Right renal pelvis (tissue), 4 donors: Measurements from ENCODE around the gene SLX9. TPM values are rescaled to one million over a fixed set of nuclear protein-coding genes. Genes with fewer than 3 reads are reported as not detected.

Source experiments
- DNase-seq, 4 donors: peaks; one replicate each; pipeline ENCODE4 v3.0.0-alpha.2; 2013; ENCODE audit warnings: low read depth in 4 of 4, low spot score in 3 of 4, missing footprints in 1 of 4
- polyA plus RNA-seq, 4 donors: library from polyadenylated mRNA; unstranded; fragments of 120-200 nt; gene quantifications; one replicate each; pipeline ENCODE4 v1.2.1, GENCODE V29; 2013; ENCODE audit not compliant: insufficient read length in 4 of 4

SLX9 gene
- polyA plus RNA-seq, 4 donors: 13.4 to 27.2 (median 15.0) TPM

- DNase-seq: no peak
Observed at GRCh38 chr21:45026066-45026745, 86.4 kb downstream of the SLX9 start.

Other genes with a start within 250 kb of the SLX9 start
- gene KRTAP10-12, start 242.9 kb upstream of the SLX9 start, polyA plus RNA-seq: not detected
- gene TSPEAR, start 228.5 kb upstream of the SLX9 start, polyA plus RNA-seq: 1 to 10 TPM in 1 of 4 donors, under 1 TPM in 3; 0.60 to 1.2 (median 0.82) TPM
- gene UBE2G2, start 138.2 kb upstream of the SLX9 start, polyA plus RNA-seq: 10 to 100 TPM; 76.2 to 97.8 (median 84.2) TPM
- gene SUMO3, start 122.0 kb upstream of the SLX9 start, polyA plus RNA-seq: 100 to 1,000 TPM; 112 to 128 (median 121) TPM
- gene PTTG1IP, start 66.3 kb upstream of the SLX9 start, polyA plus RNA-seq: 100 to 1,000 TPM; 283 to 306 (median 289) TPM
- gene ITGB2, start 19.1 kb upstream of the SLX9 start, polyA plus RNA-seq: 10 to 100 TPM in 3 of 4 donors, 1 to 10 TPM in 1; 9.4 to 15.0 (median 12.1) TPM
- gene ADARB1, start 134.6 kb downstream of the SLX9 start, polyA plus RNA-seq: 10 to 100 TPM; 14.1 to 17.7 (median 17.1) TPM